Measurements from ENCODE around the gene KNDC1. TPM values are rescaled to one million over a fixed set of nuclear protein-coding genes. Genes with fewer than 3 reads are reported as not detected.

The KNDC1 gene
- polyA plus RNA-seq, 1 donor from 2014 or later, result 4.3 TPM

DNA sequence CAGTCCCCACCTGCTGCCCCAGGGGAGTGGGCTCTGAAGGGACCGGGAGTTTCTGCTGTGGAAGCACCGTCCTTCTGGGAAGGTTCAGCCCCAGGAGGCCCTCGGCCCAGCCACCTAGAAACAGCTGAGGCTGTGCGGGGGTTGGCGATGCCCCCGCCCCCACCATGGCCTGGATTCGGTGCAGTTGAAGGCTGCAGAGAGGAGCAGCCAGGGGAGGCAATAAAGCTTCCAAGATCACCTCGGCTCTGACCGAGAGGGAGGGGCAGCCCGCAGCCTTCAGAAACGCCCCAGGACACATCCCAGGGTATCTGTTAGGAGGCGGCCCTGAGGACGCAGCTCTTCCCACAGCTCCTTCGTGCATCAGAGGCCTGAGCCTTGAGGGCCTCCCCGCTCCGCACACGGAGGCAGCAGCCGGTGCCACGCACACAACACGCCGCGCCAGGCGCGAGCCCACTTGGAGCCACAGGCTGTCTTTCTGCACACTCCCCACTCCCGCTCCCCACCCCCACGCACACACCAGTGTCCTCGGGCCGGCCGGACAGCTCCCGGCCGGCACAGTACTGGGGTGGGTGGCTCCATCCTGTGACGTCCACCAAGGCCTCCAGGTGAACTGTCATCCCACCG is 1.6 kb downstream of the KNDC1 start:
- H3K4me3 ChIP-seq (ENCODE audit: low read length), result peak overlapping the region; percentile 91
- no peaks in the 10 kb centered on the region for H3K79me2 ChIP-seq (replicated peaks; ENCODE audit: insufficient read depth, low read length)
- H3K9me3 ChIP-seq (ENCODE audit: low read length), result no peaks in the 10 kb centered on the region
- H3F3A ChIP-seq (ENCODE audit: insufficient read depth, low read length, poor library complexity, severe bottlenecking), result no peaks in the 10 kb centered on the region
- no peak overlapping the region for H2AFZ ChIP-seq (ENCODE audit: low read depth, low read length)
- no peaks in the 10 kb centered on the region for H3K27me3 ChIP-seq (ENCODE audit: insufficient read depth, low read depth, low read length)
- no peaks in the 10 kb centered on the region for H4K20me1 ChIP-seq (ENCODE audit: insufficient read depth)
- H3K9me2 ChIP-seq (ENCODE audit: insufficient read depth, low read length), result no peaks in the 10 kb centered on the region
- H3K9ac ChIP-seq (ENCODE audit: low read length), result peak overlapping the region; percentile 73
- H3K36me3 ChIP-seq (ENCODE audit: insufficient read depth, low read length), result no peaks in the 10 kb centered on the region
- TF ChIP-seq REST (IDR thresholded peaks at IDR 0.05; ENCODE audit: borderline replicate concordance) (no peak), EZH2 (IDR thresholded peaks at IDR 0.05; ENCODE audit: borderline replicate concordance, insufficient read depth, low read length, poor library complexity, severe bottlenecking) (no peak), TAF1 (IDR thresholded peaks at IDR 0.05; ENCODE audit: low read depth) (no peak), EP300 (conservative IDR thresholded peaks at IDR 0.05; ENCODE audit: poor library complexity, severe bottlenecking) (no peak), SMC3 (conservative IDR thresholded peaks at IDR 0.05; ENCODE audit: poor library complexity) (no peak), POLR2AphosphoS5 (IDR thresholded peaks at IDR 0.05) (no peak), RAD21 (conservative IDR thresholded peaks at IDR 0.05) (no peak), MXI1 (conservative IDR thresholded peaks at IDR 0.05; ENCODE audit: poor library complexity, severe bottlenecking) (no peak)
- TF ChIP-seq, protein P1, sequence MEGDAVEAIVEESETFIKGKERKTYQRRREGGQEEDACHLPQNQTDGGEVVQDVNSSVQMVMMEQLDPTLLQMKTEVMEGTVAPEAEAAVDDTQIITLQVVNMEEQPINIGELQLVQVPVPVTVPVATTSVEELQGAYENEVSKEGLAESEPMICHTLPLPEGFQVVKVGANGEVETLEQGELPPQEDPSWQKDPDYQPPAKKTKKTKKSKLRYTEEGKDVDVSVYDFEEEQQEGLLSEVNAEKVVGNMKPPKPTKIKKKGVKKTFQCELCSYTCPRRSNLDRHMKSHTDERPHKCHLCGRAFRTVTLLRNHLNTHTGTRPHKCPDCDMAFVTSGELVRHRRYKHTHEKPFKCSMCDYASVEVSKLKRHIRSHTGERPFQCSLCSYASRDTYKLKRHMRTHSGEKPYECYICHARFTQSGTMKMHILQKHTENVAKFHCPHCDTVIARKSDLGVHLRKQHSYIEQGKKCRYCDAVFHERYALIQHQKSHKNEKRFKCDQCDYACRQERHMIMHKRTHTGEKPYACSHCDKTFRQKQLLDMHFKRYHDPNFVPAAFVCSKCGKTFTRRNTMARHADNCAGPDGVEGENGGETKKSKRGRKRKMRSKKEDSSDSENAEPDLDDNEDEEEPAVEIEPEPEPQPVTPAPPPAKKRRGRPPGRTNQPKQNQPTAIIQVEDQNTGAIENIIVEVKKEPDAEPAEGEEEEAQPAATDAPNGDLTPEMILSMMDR (IDR thresholded peaks at IDR 0.05; ENCODE audit: poor library complexity, severe bottlenecking), result no peak
- H3K4me2 ChIP-seq (ENCODE audit: low read length), result peak overlapping the region; percentile 73
- no peak overlapping the region for H3K27ac ChIP-seq (ENCODE audit: low read length)

GRCh38 chr10:133162178-133162909 is 2.3 kb downstream of the KNDC1 start:
- no peaks in the 10 kb centered on the region for H3K9me3 ChIP-seq (ENCODE audit: low read length)
- no peak overlapping the region for H3K4me2 ChIP-seq (ENCODE audit: low read length)
- H3K4me3 ChIP-seq (ENCODE audit: low read length), result no peak overlapping the region
- H3K36me3 ChIP-seq (ENCODE audit: insufficient read depth, low read length), result no peaks in the 10 kb centered on the region
- no peaks in the 10 kb centered on the region for H4K20me1 ChIP-seq (ENCODE audit: insufficient read depth)
- no peaks in the 10 kb centered on the region for H3K27me3 ChIP-seq (ENCODE audit: insufficient read depth, low read depth, low read length)
- TF ChIP-seq EZH2 (IDR thresholded peaks at IDR 0.05; ENCODE audit: borderline replicate concordance, insufficient read depth, low read length, poor library complexity, severe bottlenecking) (no peak), RAD21 (conservative IDR thresholded peaks at IDR 0.05) (no peak), MXI1 (conservative IDR thresholded peaks at IDR 0.05; ENCODE audit: poor library complexity, severe bottlenecking) (no peak)
- TF ChIP-seq, protein P1 (IDR thresholded peaks at IDR 0.05; ENCODE audit: poor library complexity, severe bottlenecking), result no peak
- H3F3A ChIP-seq (ENCODE audit: insufficient read depth, low read length, poor library complexity, severe bottlenecking), result no peaks in the 10 kb centered on the region
- H3K79me2 ChIP-seq (replicated peaks; ENCODE audit: insufficient read depth, low read length), result no peaks in the 10 kb centered on the region
- H2AFZ ChIP-seq (ENCODE audit: low read depth, low read length), result no peak overlapping the region
- no peak overlapping the region for H3K27ac ChIP-seq (ENCODE audit: low read length)
- no peak overlapping the region for H3K9ac ChIP-seq (ENCODE audit: low read length)
- H3K9me2 ChIP-seq (ENCODE audit: insufficient read depth, low read length), result no peaks in the 10 kb centered on the region
